Measurements from ENCODE around the gene RIPK3. TPM values are rescaled to one million over a fixed set of nuclear protein-coding genes. Genes with fewer than 3 reads are reported as not detected.

RIPK3 gene
- total RNA-seq = 4.3 TPM

GRCh38 chr14:24339284-24340151, at the start of gene RIPK3:
RIPK3 (minus strand) TSS chr14:24339991; CDS start chr14:24339826, 165 bp downstream.

DNA sequence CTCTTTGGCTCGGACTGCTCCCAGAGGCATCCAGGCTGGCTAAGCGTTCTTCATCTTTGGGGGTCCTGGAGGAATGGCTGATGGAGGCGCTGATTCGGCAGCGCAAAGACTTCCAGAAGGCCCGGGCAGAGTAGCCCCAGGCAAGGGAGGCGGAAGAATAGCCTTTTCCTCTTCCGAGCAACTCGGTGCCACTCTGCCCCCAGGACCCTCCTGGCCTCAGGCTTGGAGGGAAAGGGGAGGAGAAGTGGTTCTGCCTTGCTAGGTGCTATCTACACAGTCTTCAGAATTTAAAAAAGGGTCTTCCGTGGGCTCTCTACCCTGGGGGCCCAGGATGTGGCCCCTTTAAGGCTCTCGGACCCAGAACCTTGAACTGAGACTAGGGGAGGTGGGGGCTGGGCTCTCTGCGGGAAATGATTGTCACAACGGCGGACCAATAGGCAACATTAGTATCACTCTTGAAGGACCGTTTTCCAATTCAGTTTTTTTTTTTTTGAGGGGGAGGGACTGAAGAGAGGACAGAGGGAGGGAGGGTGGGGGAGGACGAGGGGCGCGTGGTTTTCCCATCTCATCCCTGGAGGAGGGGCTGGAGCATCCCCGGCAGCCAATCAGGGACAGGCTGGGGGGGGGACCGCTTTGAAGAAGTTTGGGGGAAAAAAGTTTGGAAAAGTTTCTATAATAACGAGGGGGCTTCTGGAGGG, 27.9 kb upstream of the RIPK3 start, which contains the start of gene NFATC4:
Gene NFATC4, plus strand, starts transcription at position 671 of the 698 bp plus-strand sequence. CDS start 157 bp downstream, outside the sequence.

GRCh38 chr14:24334431-24335291, 5.1 kb downstream of the RIPK3 start, which contains the start of gene ADCY4:
ADCY4 (minus strand) TSS chr14:24335071; CDS start chr14:24334652, 419 bp downstream.

GRCh38 chr14:24310646-24311604, 28.9 kb downstream of the RIPK3 start, which contains the start of gene LTB4R:
LTB4R (plus strand) TSS chr14:24311502; CDS start chr14:24315652, 4,150 bp downstream.

GRCh38 chr14:24309538-24310264, 30.1 kb downstream of the RIPK3 start, which contains the start of gene LTB4R2:
LTB4R2 (plus strand) TSS chr14:24310140; CDS start chr14:24310665, 525 bp downstream.

DNA sequence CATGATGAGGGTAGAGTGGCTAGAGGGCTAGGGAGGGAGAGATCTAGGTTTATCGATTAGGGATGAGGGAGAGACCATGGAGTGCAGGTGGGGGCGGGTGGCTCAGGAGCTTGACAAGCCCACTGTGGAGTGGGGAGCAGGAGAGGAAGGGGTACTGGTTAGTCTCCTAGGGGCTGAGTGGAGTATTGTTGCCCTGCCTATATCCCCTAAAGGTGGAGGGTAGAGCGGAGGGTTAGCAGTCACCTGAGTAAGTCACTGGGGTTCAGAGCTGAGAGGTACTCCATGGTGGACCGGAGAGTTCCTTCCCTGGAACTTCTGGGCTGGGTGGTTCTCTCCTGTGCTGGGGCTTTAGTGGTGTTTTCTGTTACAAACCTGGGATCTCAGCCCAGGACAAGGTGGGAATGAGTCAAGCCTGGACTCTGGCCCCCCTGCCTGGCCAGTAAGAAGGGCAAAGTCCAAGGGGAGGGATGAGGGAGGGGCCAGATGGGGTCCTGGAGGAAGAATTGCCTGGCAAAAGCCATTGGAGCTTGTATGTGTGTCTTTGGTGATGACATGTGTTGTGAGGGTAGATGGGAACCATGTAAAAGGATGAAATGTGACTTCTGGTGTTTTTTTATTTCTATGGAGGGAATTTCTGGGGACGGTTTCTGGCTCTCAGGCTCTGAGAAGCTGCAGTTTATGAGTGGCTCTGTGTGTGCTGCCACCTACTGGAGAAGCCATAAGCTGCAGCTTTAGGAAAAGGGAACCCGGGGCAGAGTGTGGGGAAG, 32.0 kb downstream of the RIPK3 start, which contains the start of gene CIDEB:
Gene CIDEB, minus strand, starts transcription at position 403 of the 767 bp plus-strand sequence. Its CDS starts 119 bp downstream, at position 284.

DNA sequence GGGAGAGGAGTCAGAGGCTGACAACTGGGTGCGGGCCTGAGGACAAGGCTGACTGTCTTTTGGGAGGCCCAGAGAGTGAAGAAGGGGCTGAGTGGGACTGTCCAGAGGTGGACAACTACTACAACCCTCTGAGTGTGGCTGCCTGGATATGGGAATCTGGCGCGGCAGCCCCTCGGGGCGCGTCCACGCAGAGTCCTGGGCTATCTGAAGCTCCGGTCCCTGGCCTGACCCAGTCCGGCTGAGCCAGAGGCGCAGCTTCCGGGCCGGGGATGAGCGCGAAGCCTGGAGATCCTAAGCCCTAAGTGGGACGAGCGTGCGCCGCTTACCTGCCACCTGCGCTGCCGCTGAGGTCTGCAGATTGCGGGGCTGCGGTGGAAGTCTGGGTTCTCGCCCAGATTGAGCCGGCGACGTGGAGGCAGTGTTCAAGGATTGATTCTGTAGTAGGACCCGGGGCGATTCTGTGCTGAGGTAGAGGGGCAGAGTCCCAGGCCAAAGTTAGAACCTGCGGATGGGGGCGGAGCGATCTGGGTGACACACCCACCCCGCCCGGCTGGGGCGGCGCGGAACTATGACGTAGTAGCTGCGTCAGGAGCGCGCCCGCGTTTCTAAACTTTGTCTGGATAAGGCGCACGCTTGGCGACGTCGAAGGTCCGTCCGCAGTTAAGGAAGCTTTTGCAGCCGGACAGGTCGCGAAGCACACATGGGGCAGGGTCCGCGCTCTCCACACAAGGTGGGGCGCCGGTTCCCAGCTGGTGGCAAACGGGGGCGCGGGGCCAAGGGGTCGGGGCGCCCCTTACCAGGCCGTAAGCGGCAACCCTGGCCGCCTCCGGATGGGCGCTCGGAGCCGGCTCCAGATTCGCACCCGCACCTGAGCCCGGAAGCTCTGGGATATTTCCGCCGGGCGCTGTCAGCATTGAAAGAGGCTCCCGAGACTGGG, 40.3 kb downstream of the RIPK3 start, which contains the start of the genes DHRS1 and NOP9:
Gene DHRS1, minus strand, starts transcription at position 526 of the 937 bp plus-strand sequence. CDS start 674 bp downstream, outside the sequence.
Gene NOP9, plus strand, starts transcription at position 596 of the 937 bp plus-strand sequence. Its CDS starts 105 bp downstream, at position 701.

Small RNA genes within 50 kb of the gene (small RNA-seq; reads per million reads assigned to genes)
- not detected for gene RF00026 (ENCODE audit: low replicate concordance)

Other genes starting within 250 kb of the RIPK3 start
- gene PCK2, start 245.7 kb downstream of the RIPK3 start, total RNA-seq = 26.3 TPM
- 145 TPM for gene DCAF11, start 225.2 kb downstream of the RIPK3 start, total RNA-seq
- gene NRL, start 225.0 kb downstream of the RIPK3 start, total RNA-seq = 4.4 TPM
- 39.1 TPM for gene FITM1, start 209.3 kb downstream of the RIPK3 start, total RNA-seq
- 95.0 TPM for gene PSME1, start 203.8 kb downstream of the RIPK3 start, total RNA-seq
- gene EMC9, start 198.4 kb downstream of the RIPK3 start, total RNA-seq = 13.4 TPM
- 85.5 TPM for gene PSME2, start 193.4 kb downstream of the RIPK3 start, total RNA-seq
- gene RNF31, start 192.5 kb downstream of the RIPK3 start, total RNA-seq = 52.8 TPM
- 58.3 TPM for gene IRF9, start 178.7 kb downstream of the RIPK3 start, total RNA-seq
- 28.1 TPM for gene REC8, start 167.9 kb downstream of the RIPK3 start, total RNA-seq
- 56.7 TPM for gene IPO4, start 151.2 kb downstream of the RIPK3 start, total RNA-seq
- 51.6 TPM for gene TM9SF1, start 144.6 kb downstream of the RIPK3 start, total RNA-seq
- not detected for gene TSSK4, start 134.3 kb downstream of the RIPK3 start, total RNA-seq
- gene CHMP4A, start 126.5 kb downstream of the RIPK3 start, total RNA-seq = 21.8 TPM
- gene MDP1, start 123.9 kb downstream of the RIPK3 start, total RNA-seq = 14.4 TPM
- 56.1 TPM for gene NEDD8, start 107.6 kb downstream of the RIPK3 start, total RNA-seq
- gene GMPR2, start 107.1 kb downstream of the RIPK3 start, total RNA-seq = 60.7 TPM
- 48.2 TPM for gene TINF2, start 97.4 kb downstream of the RIPK3 start, total RNA-seq
- 0.29 TPM for gene TGM1, start 76.8 kb downstream of the RIPK3 start, total RNA-seq
- 18.9 TPM for gene RABGGTA, start 68.4 kb downstream of the RIPK3 start, total RNA-seq
- gene DHRS1, start 40.2 kb downstream of the RIPK3 start, total RNA-seq = 29.6 TPM
- 18.5 TPM for gene NOP9, start 40.1 kb downstream of the RIPK3 start, total RNA-seq
- gene CIDEB, start 32.0 kb downstream of the RIPK3 start, total RNA-seq = 13.8 TPM
- gene LTB4R2, start 29.9 kb downstream of the RIPK3 start, total RNA-seq = 9.1 TPM
- gene LTB4R, start 28.5 kb downstream of the RIPK3 start, total RNA-seq = 6.7 TPM
- 29.7 TPM for gene ADCY4, start 4.9 kb downstream of the RIPK3 start, total RNA-seq
- 53.0 TPM for gene NFATC4, start 28.2 kb upstream of the RIPK3 start, total RNA-seq
- 37.2 TPM for gene NYNRIN, start 59.0 kb upstream of the RIPK3 start, total RNA-seq
- 2.6 TPM for gene CBLN3, start 89.7 kb upstream of the RIPK3 start, total RNA-seq
- 47.3 TPM for gene KHNYN, start 90.0 kb upstream of the RIPK3 start, total RNA-seq
- 28.1 TPM for gene SDR39U1, start 102.8 kb upstream of the RIPK3 start, total RNA-seq
- gene CMA1, start 168.3 kb upstream of the RIPK3 start, total RNA-seq = not detected
- gene CTSG, start 236.3 kb upstream of the RIPK3 start, total RNA-seq = 27.3 TPM